ENCODE measurements around the gene VSIR. TPM values are rescaled to one million over a fixed set of nuclear protein-coding genes. Genes with fewer than 3 reads are reported as not detected.

Gene VSIR
- total RNA-seq, 2 donors from 2014 or later: 0.07 to 0.68 TPM

DNA sequence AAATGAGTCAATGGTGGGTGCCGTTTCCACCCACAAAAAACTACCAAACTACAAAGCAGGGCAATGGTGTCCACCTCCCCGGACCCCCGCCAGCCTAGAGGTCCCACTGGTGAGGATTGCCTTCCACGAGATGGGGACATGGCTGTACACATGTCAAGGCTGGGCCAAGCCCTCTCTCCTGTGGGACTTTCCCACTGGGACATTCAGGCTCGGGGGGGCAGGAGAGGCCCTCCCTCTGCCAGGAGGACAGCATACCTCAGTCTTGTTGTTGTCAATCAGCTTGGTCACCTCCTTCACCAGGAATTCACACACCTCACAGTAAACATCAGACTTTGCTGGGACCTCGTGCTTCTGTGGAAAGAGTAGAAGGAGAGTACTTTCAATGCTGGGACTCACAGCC is 46.7 kb upstream of the VSIR start:
- no peak overlapping the region for H3K27ac Mint-ChIP-seq
- H3K4me1 Mint-ChIP-seq: no peaks in the 10 kb centered on the region
- DNase-seq: no peak
- H3K27ac ChIP-seq (ENCODE audit: low read depth, low read length): no peak overlapping the region
- H3K27me3 ChIP-seq (ENCODE audit: control insufficient read depth, insufficient read depth, low read length, poor library complexity, severe bottlenecking): no peaks in the 10 kb centered on the region
- 92 to 94% methylated on average over 2 to 6 of the region's 6 CpGs for WGBS, 2 experiments (ENCODE audit: insufficient coverage in 1 of 2, insufficient read length in 1 of 2)
- no peak for TF ChIP-seq CTCF (conservative IDR thresholded peaks at IDR 0.05)
- H3K9me3 ChIP-seq (ENCODE audit: control insufficient read depth, low read length): no peaks in the 10 kb centered on the region
- no peaks in the 10 kb centered on the region for H3K9me3 Mint-ChIP-seq
- H3K9ac ChIP-seq (ENCODE audit: extremely low read depth, low read length, poor library complexity, severe bottlenecking): no peak overlapping the region
- no peaks in the 10 kb centered on the region for H3K27me3 Mint-ChIP-seq (ENCODE audit: insufficient read depth)
- H3K36me3 Mint-ChIP-seq (ENCODE audit: low read depth): peaks cover 81% of the 10 kb centered on the region
- no peaks in the 10 kb centered on the region for H3K4me1 ChIP-seq (ENCODE audit: control insufficient read depth, insufficient read depth, low read length)
- H3K4me3 ChIP-seq (ENCODE audit: low read length): no peak overlapping the region
- H3K36me3 ChIP-seq (ENCODE audit: control insufficient read depth, insufficient read depth, low read length): peaks cover 96% of the 10 kb centered on the region
- H3K4me3 Mint-ChIP-seq: no peak overlapping the region

DNA sequence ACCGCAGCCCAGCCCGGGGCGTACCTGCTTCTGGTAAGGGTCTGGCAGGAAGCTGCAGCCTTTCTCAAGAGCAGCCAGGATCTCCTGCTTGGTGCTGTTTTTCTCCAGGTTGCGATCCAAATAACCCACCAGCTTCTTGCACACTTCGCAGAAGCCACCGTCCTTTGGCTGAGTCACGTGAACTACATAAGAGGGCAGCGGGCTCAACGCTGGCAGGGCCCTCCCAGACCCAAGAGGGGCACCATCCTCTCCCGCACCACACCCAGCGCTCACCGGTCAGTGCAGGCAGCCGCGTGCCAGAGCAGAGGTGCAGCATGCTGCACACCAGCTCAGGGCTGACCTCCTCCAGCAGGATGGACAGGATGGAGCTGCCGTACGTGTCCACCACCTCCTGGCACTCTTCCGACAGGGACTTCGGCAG is 46.1 kb upstream of the VSIR start:
- Mint-ChIP-seq H3K4me1 (no peaks in the 10 kb centered on the region), H3K36me3 (ENCODE audit: low read depth) (peaks cover 82% of the 10 kb centered on the region), H3K9me3 (no peaks in the 10 kb centered on the region), H3K27ac (no peak overlapping the region), H3K27me3 (ENCODE audit: insufficient read depth) (no peaks in the 10 kb centered on the region), H3K4me3 (no peak overlapping the region)
- Histone ChIP-seq H3K9me3 (ENCODE audit: control insufficient read depth, low read length) (no peaks in the 10 kb centered on the region), H3K27me3 (ENCODE audit: control insufficient read depth, insufficient read depth, low read length, poor library complexity, severe bottlenecking) (no peaks in the 10 kb centered on the region), H3K27ac (ENCODE audit: low read depth, low read length) (no peak overlapping the region), H3K9ac (ENCODE audit: extremely low read depth, low read length, poor library complexity, severe bottlenecking) (no peak overlapping the region), H3K4me1 (ENCODE audit: control insufficient read depth, insufficient read depth, low read length) (no peaks in the 10 kb centered on the region), H3K36me3 (ENCODE audit: control insufficient read depth, insufficient read depth, low read length) (peaks cover 96% of the 10 kb centered on the region), H3K4me3 (ENCODE audit: low read length) (no peak overlapping the region)
- WGBS, 2 experiments (ENCODE audit: insufficient coverage in 1 of 2, insufficient read length in 1 of 2): 90 to 91% methylated on average over 13 to 18 of the region's 18 CpGs
- no peak for TF ChIP-seq CTCF (conservative IDR thresholded peaks at IDR 0.05)
- no peak for DNase-seq

DNA sequence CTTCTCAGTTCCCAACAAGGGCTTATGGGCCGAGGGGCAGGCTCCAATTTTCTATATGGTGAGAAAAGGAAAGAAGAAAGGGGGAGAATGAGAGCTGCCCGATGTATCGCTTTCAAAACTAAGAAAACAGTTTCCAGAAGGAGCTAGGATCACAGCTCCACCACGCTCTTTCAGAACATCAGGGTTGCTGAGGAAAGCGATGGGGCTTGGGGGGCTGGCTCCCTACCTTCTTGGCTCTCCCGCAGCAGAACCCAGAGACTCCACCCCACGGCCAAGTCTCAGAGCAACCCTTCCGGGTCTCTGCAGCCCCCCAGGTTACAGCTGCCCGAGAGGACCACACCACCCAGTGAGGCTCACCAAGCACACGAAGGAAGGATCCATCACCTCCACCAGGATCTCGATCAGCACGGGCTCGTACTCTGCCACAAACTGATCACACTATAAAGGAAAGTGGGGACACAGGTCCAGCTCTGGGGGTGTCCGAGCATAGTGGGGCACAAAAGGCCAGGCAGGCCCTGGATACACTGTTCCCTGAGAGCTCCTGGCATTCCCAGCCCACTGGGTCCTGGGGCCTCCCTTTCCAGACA is 45.4 kb upstream of the VSIR start:
- H3K4me1 ChIP-seq (ENCODE audit: control insufficient read depth, insufficient read depth, low read length): no peaks in the 10 kb centered on the region
- H3K9me3 Mint-ChIP-seq: no peaks in the 10 kb centered on the region
- no peak overlapping the region for H3K4me3 Mint-ChIP-seq
- no peaks in the 10 kb centered on the region for H3K9me3 ChIP-seq (ENCODE audit: control insufficient read depth, low read length)
- H3K27ac ChIP-seq (ENCODE audit: low read depth, low read length): no peak overlapping the region
- no peaks in the 10 kb centered on the region for H3K27me3 Mint-ChIP-seq (ENCODE audit: insufficient read depth)
- H3K4me1 Mint-ChIP-seq: no peaks in the 10 kb centered on the region
- H3K36me3 Mint-ChIP-seq (ENCODE audit: low read depth): peaks cover 84% of the 10 kb centered on the region
- TF ChIP-seq CTCF (conservative IDR thresholded peaks at IDR 0.05): no peak
- no peak overlapping the region for H3K4me3 ChIP-seq (ENCODE audit: low read length)
- H3K27ac Mint-ChIP-seq: peak overlapping the region; percentile 30
- DNase-seq: no peak
- WGBS, 2 experiments (ENCODE audit: insufficient coverage in 1 of 2, insufficient read length in 1 of 2): 90 to 94% methylated on average over 8 to 14 of the region's 14 CpGs
- peaks cover 91% of the 10 kb centered on the region for H3K36me3 ChIP-seq (ENCODE audit: control insufficient read depth, insufficient read depth, low read length)
- no peak overlapping the region for H3K9ac ChIP-seq (ENCODE audit: extremely low read depth, low read length, poor library complexity, severe bottlenecking)
- no peaks in the 10 kb centered on the region for H3K27me3 ChIP-seq (ENCODE audit: control insufficient read depth, insufficient read depth, low read length, poor library complexity, severe bottlenecking)
